ENCODE measurements around the gene PLA2G12A. TPM values are rescaled to one million over a fixed set of nuclear protein-coding genes. Genes with fewer than 3 reads are reported as not detected.

PLA2G12A gene
- total and polyA plus RNA-seq, 10 of the 15 experiments (the other 5 are each of a cell fraction or from before 2014, with no cell fraction given): 3.7 to 36.8 (median 15.5) TPM

DNA sequence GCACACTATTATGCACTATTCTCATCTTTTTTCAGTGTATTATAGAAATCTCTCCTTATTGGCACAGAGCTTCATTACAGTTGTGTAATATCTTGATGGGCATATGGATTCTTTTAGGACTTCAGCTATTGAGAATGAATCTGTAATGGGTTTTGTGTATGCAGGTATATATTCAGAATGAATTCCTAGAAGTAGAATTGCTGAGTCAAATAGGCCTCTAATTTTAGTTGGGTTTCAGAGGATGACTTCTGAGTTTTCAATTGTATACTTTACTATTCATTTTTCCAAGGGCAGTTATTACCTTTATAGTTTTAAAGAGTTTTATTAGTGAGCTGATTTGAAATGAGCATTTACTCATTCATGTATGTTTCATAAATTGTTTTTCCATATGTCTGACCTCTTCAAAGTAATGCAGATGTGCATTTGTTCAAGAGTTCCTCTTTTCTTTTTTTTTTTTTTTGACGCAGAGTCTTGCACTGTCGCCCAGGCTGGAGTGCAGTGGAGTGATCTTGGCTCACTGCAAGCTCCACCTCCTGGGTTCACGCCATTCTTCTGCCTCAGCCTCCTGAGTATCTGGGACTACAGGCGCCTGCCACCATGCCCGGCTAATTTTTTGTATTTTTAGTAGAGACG is 46.1 kb downstream of the PLA2G12A start (continued):
- TF ChIP-seq, protein P1, sequence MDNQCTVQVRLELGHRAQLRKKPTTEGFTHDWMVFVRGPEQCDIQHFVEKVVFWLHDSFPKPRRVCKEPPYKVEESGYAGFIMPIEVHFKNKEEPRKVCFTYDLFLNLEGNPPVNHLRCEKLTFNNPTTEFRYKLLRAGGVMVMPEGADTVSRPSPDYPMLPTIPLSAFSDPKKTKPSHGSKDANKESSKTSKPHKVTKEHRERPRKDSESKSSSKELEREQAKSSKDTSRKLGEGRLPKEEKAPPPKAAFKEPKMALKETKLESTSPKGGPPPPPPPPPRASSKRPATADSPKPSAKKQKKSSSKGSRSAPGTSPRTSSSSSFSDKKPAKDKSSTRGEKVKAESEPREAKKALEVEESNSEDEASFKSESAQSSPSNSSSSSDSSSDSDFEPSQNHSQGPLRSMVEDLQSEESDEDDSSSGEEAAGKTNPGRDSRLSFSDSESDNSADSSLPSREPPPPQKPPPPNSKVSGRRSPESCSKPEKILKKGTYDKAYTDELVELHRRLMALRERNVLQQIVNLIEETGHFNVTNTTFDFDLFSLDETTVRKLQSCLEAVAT (IDR thresholded peaks at IDR 0.05): no peak
- TF ChIP-seq PAX5 (IDR thresholded peaks at IDR 0.05; ENCODE audit: borderline replicate concordance, low read depth, low read length) (no peak), NRF1 (conservative IDR thresholded peaks at IDR 0.05; ENCODE audit: low read depth, low read length) (no peak), POU2F2 (IDR thresholded peaks at IDR 0.05; ENCODE audit: borderline replicate concordance, low read depth, low read length) (no peak)

DNA sequence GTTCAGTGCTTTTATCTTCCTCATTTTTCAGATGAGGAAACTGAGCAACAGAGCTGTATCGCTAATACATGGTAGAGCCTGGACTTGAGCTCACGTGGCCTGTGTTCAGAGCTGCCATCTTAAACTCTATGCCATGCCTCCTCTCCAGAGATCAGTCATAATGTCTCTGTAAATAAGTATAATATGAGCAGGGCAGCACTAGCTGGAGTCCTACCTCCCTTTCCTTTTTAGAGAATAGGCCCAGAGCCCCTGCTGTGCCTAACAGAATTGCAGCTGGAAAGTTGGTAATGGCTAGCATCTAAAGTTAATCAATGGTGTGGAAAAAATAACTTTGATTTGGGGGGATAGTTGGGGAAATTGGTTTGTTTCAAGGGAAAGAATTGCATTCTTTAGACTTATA is 47.0 kb downstream of the PLA2G12A start:
- Histone ChIP-seq H2AFZ (ENCODE audit: control insufficient read depth, low read depth, low read length) (no peak overlapping the region), H3K4me1 (ENCODE audit: control insufficient read depth, insufficient read depth, low read length) (no peaks in the 10 kb centered on the region), H3K27ac (ENCODE audit: control insufficient read depth, insufficient read depth) (no peak overlapping the region), H3K9ac (ENCODE audit: control insufficient read depth, insufficient read depth, low read length) (no peak overlapping the region), H3K4me2 (ENCODE audit: control insufficient read depth, insufficient read depth) (no peak overlapping the region), H3K79me2 (ENCODE audit: control insufficient read depth, insufficient read depth, low read length) (no peaks in the 10 kb centered on the region), H4K20me1 (ENCODE audit: control insufficient read depth, insufficient read depth) (no peaks in the 10 kb centered on the region), H3K27me3 (replicated peaks in 1 of 2; ENCODE audit: control insufficient read depth in 2 of 2, insufficient read depth in 2 of 2, low read length in 1 of 2) (no peaks in the 10 kb centered on the region), H3K9me3 (replicated peaks; ENCODE audit: control insufficient read depth, insufficient read depth, low read length) (no peaks in the 10 kb centered on the region; the same call in 2 of the 3 replicates), H3K36me3 (ENCODE audit: control insufficient read depth in 2 of 2, insufficient read depth in 2 of 2, low read length in 1 of 2) (no peaks in the 10 kb centered on the region; a peak in 2 of 4 replicates), H3K4me3 (no peak overlapping the region)
- DNase-seq (ENCODE audit: low read depth, low spot score) (no peak), FAIRE-seq (no peak), ATAC-seq (no peak)
- intact Hi-C loops (cut with micrococcal nuclease; ENCODE audit: unreplicated experiment): no loop called here
- ChIA-PET POLR2A (no interaction called here), RAD21 (ENCODE audit: unreplicated experiment) (no interaction called here), CTCF (interaction anchor here (1.1 to 1.2 kb wide), 2 partner anchors 17 to 19 kb away, joined by 3 to 4 read pairs; no protein-coding TSS in a partner anchor), SMC1A (ENCODE audit: uncharacterized antibody, unreplicated experiment) (interaction anchor here (0.6 to 0.8 kb wide), 2 partner anchors 69 to 123 kb away, joined by 3 read pairs; partner anchors contain the start of gene MCUB)
- WGBS (ENCODE audit: insufficient coverage, insufficient replicate concordance, low lambda C conversion rate, missing lambda C conversion rate): 96% methylated on average over 2 of the region's 2 CpGs
- no TSS peak for BruUV-seq (replicated peaks)
- in situ Hi-C loops (cut with MboI): no loop called here
- TF ChIP-seq BACH1 (IDR thresholded peaks at IDR 0.05; ENCODE audit: borderline replicate concordance) (no peak), BCL11A (IDR thresholded peaks at IDR 0.05; ENCODE audit: low read depth, low read length) (no peak), CEBPB (IDR thresholded peaks at IDR 0.05; ENCODE audit: borderline replicate concordance in 1 of 2, low read depth in 2 of 2, low read length in 2 of 2) (no peak), ZNF217 (IDR thresholded peaks at IDR 0.05) (no peak), SMAD5 (IDR thresholded peaks at IDR 0.05; ENCODE audit: low read depth) (no peak), KAT2A (conservative IDR thresholded peaks at IDR 0.05; ENCODE audit: control insufficient read depth, low read depth, low read length) (no peak)
- TF ChIP-seq, protein P2, sequence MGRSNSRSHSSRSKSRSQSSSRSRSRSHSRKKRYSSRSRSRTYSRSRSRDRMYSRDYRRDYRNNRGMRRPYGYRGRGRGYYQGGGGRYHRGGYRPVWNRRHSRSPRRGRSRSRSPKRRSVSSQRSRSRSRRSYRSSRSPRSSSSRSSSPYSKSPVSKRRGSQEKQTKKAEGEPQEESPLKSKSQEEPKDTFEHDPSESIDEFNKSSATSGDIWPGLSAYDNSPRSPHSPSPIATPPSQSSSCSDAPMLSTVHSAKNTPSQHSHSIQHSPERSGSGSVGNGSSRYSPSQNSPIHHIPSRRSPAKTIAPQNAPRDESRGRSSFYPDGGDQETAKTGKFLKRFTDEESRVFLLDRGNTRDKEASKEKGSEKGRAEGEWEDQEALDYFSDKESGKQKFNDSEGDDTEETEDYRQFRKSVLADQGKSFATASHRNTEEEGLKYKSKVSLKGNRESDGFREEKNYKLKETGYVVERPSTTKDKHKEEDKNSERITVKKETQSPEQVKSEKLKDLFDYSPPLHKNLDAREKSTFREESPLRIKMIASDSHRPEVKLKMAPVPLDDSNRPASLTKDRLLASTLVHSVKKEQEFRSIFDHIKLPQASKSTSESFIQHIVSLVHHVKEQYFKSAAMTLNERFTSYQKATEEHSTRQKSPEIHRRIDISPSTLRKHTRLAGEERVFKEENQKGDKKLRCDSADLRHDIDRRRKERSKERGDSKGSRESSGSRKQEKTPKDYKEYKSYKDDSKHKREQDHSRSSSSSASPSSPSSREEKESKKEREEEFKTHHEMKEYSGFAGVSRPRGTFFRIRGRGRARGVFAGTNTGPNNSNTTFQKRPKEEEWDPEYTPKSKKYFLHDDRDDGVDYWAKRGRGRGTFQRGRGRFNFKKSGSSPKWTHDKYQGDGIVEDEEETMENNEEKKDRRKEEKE (IDR thresholded peaks at IDR 0.05): no peak
- TF ChIP-seq, protein P3, sequence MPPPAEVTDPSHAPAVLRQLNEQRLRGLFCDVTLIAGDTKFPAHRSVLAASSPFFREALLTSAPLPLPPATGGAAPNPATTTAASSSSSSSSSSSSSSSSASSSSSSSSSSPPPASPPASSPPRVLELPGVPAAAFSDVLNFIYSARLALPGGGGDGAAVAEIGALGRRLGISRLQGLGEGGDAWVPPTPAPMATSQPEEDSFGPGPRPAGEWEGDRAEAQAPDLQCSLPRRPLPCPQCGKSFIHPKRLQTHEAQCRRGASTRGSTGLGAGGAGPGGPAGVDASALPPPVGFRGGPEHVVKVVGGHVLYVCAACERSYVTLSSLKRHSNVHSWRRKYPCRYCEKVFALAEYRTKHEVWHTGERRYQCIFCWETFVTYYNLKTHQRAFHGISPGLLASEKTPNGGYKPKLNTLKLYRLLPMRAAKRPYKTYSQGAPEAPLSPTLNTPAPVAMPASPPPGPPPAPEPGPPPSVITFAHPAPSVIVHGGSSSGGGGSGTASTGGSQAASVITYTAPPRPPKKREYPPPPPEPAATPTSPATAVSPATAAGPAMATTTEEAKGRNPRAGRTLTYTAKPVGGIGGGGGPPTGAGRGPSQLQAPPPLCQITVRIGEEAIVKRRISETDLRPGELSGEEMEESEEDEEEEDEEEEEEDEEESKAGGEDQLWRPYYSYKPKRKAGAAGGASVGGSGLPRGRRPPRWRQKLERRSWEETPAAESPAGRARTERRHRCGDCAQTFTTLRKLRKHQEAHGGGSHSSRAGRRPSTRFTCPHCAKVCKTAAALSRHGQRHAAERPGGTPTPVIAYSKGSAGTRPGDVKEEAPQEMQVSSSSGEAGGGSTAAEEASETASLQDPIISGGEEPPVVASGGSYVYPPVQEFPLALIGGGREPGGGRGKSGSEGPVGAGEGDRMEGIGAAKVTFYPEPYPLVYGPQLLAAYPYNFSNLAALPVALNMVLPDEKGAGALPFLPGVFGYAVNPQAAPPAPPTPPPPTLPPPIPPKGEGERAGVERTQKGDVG (CRISPR knock-in tag; IDR thresholded peaks at IDR 0.05): no peak
